Large intestine (tissue), 3 donors: ENCODE data around the gene LAMA4. TPM values are rescaled to one million over a fixed set of nuclear protein-coding genes. Genes with fewer than 3 reads are reported as not detected.
A peak's percentile ranks its signal among the peaks of the same experiment; 100 is the strongest.

ENCODE experiments used
- DNase-seq, 2 donors: peaks; one replicate each; pipeline versions ENCODE4 v3.0.0 to v3.0.0-alpha.2; 2013
- H3K27ac ChIP-seq: one replicate; pipeline ENCODE4 v1.5.1; 2013; ENCODE audit warnings: low read length
- H3K27me3 ChIP-seq: 2 replicates; pipeline ENCODE4 v1.6.1; 2013; ENCODE audit warnings: low read length; ENCODE audit not compliant: control insufficient read depth, insufficient read depth
- H3K36me3 ChIP-seq: 2 replicates; pipeline ENCODE4 v1.6.1; 2013; ENCODE audit warnings: low read length; ENCODE audit not compliant: control insufficient read depth, insufficient read depth
- H3K4me1 ChIP-seq: one replicate; pipeline ENCODE4 v1.6.1; 2013; ENCODE audit warnings: low read length; ENCODE audit not compliant: control insufficient read depth, insufficient read depth
- H3K4me3 ChIP-seq: one replicate; pipeline ENCODE4 v1.5.1; 2013; ENCODE audit warnings: low read length
- H3K9me3 ChIP-seq: one replicate; pipeline ENCODE4 v1.6.1; 2013; ENCODE audit warnings: mild to moderate bottlenecking, low read depth, low read length, moderate library complexity; ENCODE audit not compliant: control insufficient read depth
- WGBS: methylation state at CpG from one replicate; pipeline ENCODE4 v1.1.5; 2013; ENCODE audit warnings: low lambda C conversion rate; ENCODE audit not compliant: insufficient coverage; 5-methylcytosine and 5-hydroxymethylcytosine counted together
- polyA plus RNA-seq: library from polyadenylated mRNA; unstranded; fragments of 120-200 nt; gene quantifications from one replicate; pipeline ENCODE4 v1.2.1, GENCODE V29; 2013

Gene LAMA4
- polyA plus RNA-seq, 1 donor: 57.6 TPM

- Histone ChIP-seq H3K27ac (no peak overlapping the region), H3K27me3 (peaks cover 3% of the 10 kb centered on the region), H3K4me3 (no peak overlapping the region), H3K4me1 (peaks cover 3% of the 10 kb centered on the region), H3K36me3 (peaks cover 4% of the 10 kb centered on the region), H3K9me3 (no peaks in the 10 kb centered on the region)
- DNase-seq: no peak
- WGBS: 100% methylated on average over 1 of the region's 7 CpGs
Measured at GRCh38 chr6:112215488-112216284, 38.7 kb downstream of the LAMA4 start.

GRCh38 chr6:112214739-112215269, 39.6 kb downstream of the LAMA4 start:
- Histone ChIP-seq H3K4me3 (no peak overlapping the region), H3K4me1 (peaks cover 3% of the 10 kb centered on the region), H3K27me3 (peaks cover 3% of the 10 kb centered on the region), H3K9me3 (no peaks in the 10 kb centered on the region), H3K36me3 (peaks cover 4% of the 10 kb centered on the region), H3K27ac (peak overlapping the region; percentile 16)
- 28% methylated on average over 2 of the region's 2 CpGs for whole genome bisulfite sequencing
- DNase-seq: peak; percentile 44 to 48

GRCh38 chr6:112210852-112211251, 43.5 kb downstream of the LAMA4 start:
- no peak overlapping the region for H3K27ac ChIP-seq
- H3K9me3 ChIP-seq: no peaks in the 10 kb centered on the region
- 100% methylated on average over 1 of the region's 2 CpGs for WGBS

GRCh38 chr6:112209131-112209530, 45.2 kb downstream of the LAMA4 start:
- H3K4me1 ChIP-seq: peaks cover 5% of the 10 kb centered on the region
- peaks cover 6% of the 10 kb centered on the region for H3K36me3 ChIP-seq
- WGBS: no CpG with 5 or more reads among the region's 2 CpGs
- H3K4me3 ChIP-seq: no peak overlapping the region
- no peak overlapping the region for H3K27ac ChIP-seq
- H3K9me3 ChIP-seq: no peaks in the 10 kb centered on the region
- no peak for DNase-seq
- peaks cover 3% of the 10 kb centered on the region for H3K27me3 ChIP-seq

More at GRCh38 chr6:112210852-112211251, 43.5 kb downstream of the LAMA4 start:
- DNase-seq: no peak
- H3K4me1 ChIP-seq: peaks cover 3% of the 10 kb centered on the region
- no peak overlapping the region for H3K4me3 ChIP-seq
- H3K36me3 ChIP-seq: peaks cover 6% of the 10 kb centered on the region
- H3K27me3 ChIP-seq: peaks cover 3% of the 10 kb centered on the region

- no peak overlapping the region for H3K27ac ChIP-seq
- peaks cover 6% of the 10 kb centered on the region for H3K36me3 ChIP-seq
- peaks cover 3% of the 10 kb centered on the region for H3K27me3 ChIP-seq
- H3K4me3 ChIP-seq: no peak overlapping the region
- no peak for DNase-seq
- no peaks in the 10 kb centered on the region for H3K9me3 ChIP-seq
- H3K4me1 ChIP-seq: peaks cover 9% of the 10 kb centered on the region
- WGBS: 90% methylated on average over 2 of the region's 2 CpGs
Measured at GRCh38 chr6:112207776-112208175, 46.6 kb downstream of the LAMA4 start.

GRCh38 chr6:112207131-112207530, 47.2 kb downstream of the LAMA4 start:
- no peak for DNase-seq
- H3K36me3 ChIP-seq: peaks cover 6% of the 10 kb centered on the region
- peaks cover 9% of the 10 kb centered on the region for H3K4me1 ChIP-seq
- peaks cover 3% of the 10 kb centered on the region for H3K27me3 ChIP-seq
- no CpG with 5 or more reads among the region's 4 CpGs for WGBS
- no peak overlapping the region for H3K4me3 ChIP-seq
- H3K9me3 ChIP-seq: no peaks in the 10 kb centered on the region
- no peak overlapping the region for H3K27ac ChIP-seq

- H3K36me3 ChIP-seq: peaks cover 6% of the 10 kb centered on the region
- H3K27me3 ChIP-seq: no peaks in the 10 kb centered on the region
- H3K9me3 ChIP-seq: no peaks in the 10 kb centered on the region
- H3K4me3 ChIP-seq: no peak overlapping the region
- H3K4me1 ChIP-seq: peaks cover 9% of the 10 kb centered on the region
- DNase-seq: no peak
- no peak overlapping the region for H3K27ac ChIP-seq
Measured at GRCh38 chr6:112206110-112206458, 48.3 kb downstream of the LAMA4 start.

GRCh38 chr6:112205427-112206109, 48.8 kb downstream of the LAMA4 start:
- Histone ChIP-seq H3K9me3 (no peaks in the 10 kb centered on the region), H3K4me1 (peaks cover 9% of the 10 kb centered on the region), H3K27me3 (no peaks in the 10 kb centered on the region), H3K4me3 (no peak overlapping the region), H3K36me3 (peaks cover 6% of the 10 kb centered on the region), H3K27ac (no peak overlapping the region)
- DNase-seq: no peak
- no CpG with 5 or more reads among the region's 5 CpGs for WGBS

- Histone ChIP-seq H3K36me3 (peaks cover 6% of the 10 kb centered on the region), H3K27ac (peak overlapping the region; percentile 19)
- WGBS: 50% methylated on average over 2 of the region's 4 CpGs
Measured at GRCh38 chr6:112204350-112204706, 50.0 kb downstream of the LAMA4 start.

GRCh38 chr6:112203577-112204349, 50.6 kb downstream of the LAMA4 start:
- Histone ChIP-seq H3K9me3 (no peaks in the 10 kb centered on the region), H3K36me3 (peaks cover 6% of the 10 kb centered on the region), H3K4me1 (peaks cover 9% of the 10 kb centered on the region), H3K4me3 (no peak overlapping the region), H3K27me3 (no peaks in the 10 kb centered on the region), H3K27ac (peak overlapping the region; percentile 42)
- DNase-seq: peak; percentile 49 to 60
- 70% methylated on average over 2 of the region's 6 CpGs for WGBS

More at GRCh38 chr6:112204350-112204706, 50.0 kb downstream of the LAMA4 start:
- no peaks in the 10 kb centered on the region for H3K9me3 ChIP-seq
- DNase-seq: no peak
- no peak overlapping the region for H3K4me3 ChIP-seq
- H3K27me3 ChIP-seq: no peaks in the 10 kb centered on the region
- peaks cover 9% of the 10 kb centered on the region for H3K4me1 ChIP-seq
